Epithelial cell of esophagus (primary cell): Measurements from ENCODE around the gene DNMT3A.

Experiments used
- DNase-seq: peaks from one replicate; pipeline ENCODE4 v3.0.0; 2010; ENCODE audit warnings: low read depth
- H3K4me3 ChIP-seq: 2 replicates; pipeline ENCODE4 v1.5.1; 2011; ENCODE audit warnings: mild to moderate bottlenecking, low read length, control low read depth
- CTCF ChIP-seq: IDR thresholded peaks from 2 replicates; pipeline ENCODE4 v1.5.1; 2011; ENCODE audit warnings: low read depth, mild to moderate bottlenecking, low read length, control low read depth, inconsistent platforms; ENCODE audit not compliant: insufficient read depth; ENCODE audit errors: missing control alignments

DNMT3A gene

GRCh38 chr2:25328152-25329085 is 13.3 kb downstream of the DNMT3A start:
- DNase-seq: no peak
- TF ChIP-seq CTCF: no peak
- H3K4me3 ChIP-seq: no peak overlapping the region

GRCh38 chr2:25326326-25327013 is 15.3 kb downstream of the DNMT3A start:
- no peak for TF ChIP-seq CTCF
- no peak overlapping the region for H3K4me3 ChIP-seq
- no peak for DNase-seq

- no peak overlapping the region for H3K4me3 ChIP-seq
- DNase-seq: no peak
- TF ChIP-seq CTCF: no peak
These were observed 16.7 kb downstream of the DNMT3A start for GRCh38 chr2:25324905-25325592.

GRCh38 chr2:25324251-25324650 is 17.5 kb downstream of the DNMT3A start:
- no peak for TF ChIP-seq CTCF
- DNase-seq: no peak
- no peak overlapping the region for H3K4me3 ChIP-seq

GRCh38 chr2:25323610-25324189 is 18.0 kb downstream of the DNMT3A start:
- DNase-seq: no peak
- no peak for TF ChIP-seq CTCF
- no peak overlapping the region for H3K4me3 ChIP-seq

GRCh38 chr2:25323042-25323514 is 18.6 kb downstream of the DNMT3A start:
- TF ChIP-seq CTCF: no peak
- no peak for DNase-seq
- no peak overlapping the region for H3K4me3 ChIP-seq
